ENCODE measurements around the gene MCM3AP. TPM values are rescaled to one million over a fixed set of nuclear protein-coding genes. Genes with fewer than 3 reads are reported as not detected.

Gene MCM3AP
- total and polyA plus RNA-seq, 5 donors: 26.0 to 62.1 (median 59.5) TPM

GRCh38 chr21:46216132-46216747 is 69.2 kb downstream of the MCM3AP start:
- no peak overlapping the region for H3K27ac ChIP-seq (ENCODE audit: low read length)
- H3K4me1 ChIP-seq (ENCODE audit: control insufficient read depth, insufficient read depth, low read length): no peaks in the 10 kb centered on the region
- no peak overlapping the region for H3K4me3 ChIP-seq (ENCODE audit: low read length)
- intact Hi-C loops (cut with DNase I): loop anchor here in 2 of 4 donors (10.0 kb wide), 2 partner anchors 59 to 61 kb away; partner anchors contain the start of gene FTCD (in 1 of the 2)
- 92% methylated on average over 16 of the region's 16 CpGs for WGBS
- no peaks in the 10 kb centered on the region for H3K27me3 ChIP-seq (ENCODE audit: control insufficient read depth, insufficient read depth)
- ATAC-seq (no peak), DNase-seq (no peak)
- no peaks in the 10 kb centered on the region for H3K9me3 ChIP-seq (ENCODE audit: control insufficient read depth, low read length)

- Histone ChIP-seq H3K9me3 (ENCODE audit: control insufficient read depth, low read length) (no peaks in the 10 kb centered on the region), H3K4me1 (ENCODE audit: control insufficient read depth, insufficient read depth, low read length) (no peaks in the 10 kb centered on the region), H3K4me3 (ENCODE audit: low read length) (no peak overlapping the region), H3K27me3 (ENCODE audit: control insufficient read depth, insufficient read depth) (no peaks in the 10 kb centered on the region), H3K27ac (ENCODE audit: low read length) (no peak overlapping the region)
- 89% methylated on average over 20 of the region's 20 CpGs for WGBS
- intact Hi-C loops (cut with DNase I): loop anchor here in 2 of 4 donors (10.0 kb wide), 2 partner anchors 59 to 61 kb away; partner anchors contain the start of gene FTCD (in 1 of the 2)
- DNase-seq: peak in 1 of 3 donors; percentile 51
- no peak for ATAC-seq
These were observed 69.8 kb downstream of the MCM3AP start for GRCh38 chr21:46215436-46216131.

GRCh38 chr21:46214478-46215340 is 70.7 kb downstream of the MCM3AP start:
- Histone ChIP-seq H3K27ac (ENCODE audit: low read length) (no peak overlapping the region), H3K9me3 (ENCODE audit: control insufficient read depth, low read length) (no peaks in the 10 kb centered on the region), H3K27me3 (ENCODE audit: control insufficient read depth, insufficient read depth) (no peaks in the 10 kb centered on the region), H3K4me3 (ENCODE audit: low read length) (no peak overlapping the region), H3K4me1 (ENCODE audit: control insufficient read depth, insufficient read depth, low read length) (no peaks in the 10 kb centered on the region)
- no peak for DNase-seq
- 92% methylated on average over 27 of the region's 27 CpGs for WGBS
- ATAC-seq: no peak
- intact Hi-C loops (cut with DNase I): loop anchor here in 2 of 4 donors (10.0 kb wide), 2 partner anchors 60 kb away; partner anchors contain the start of gene FTCD (in 1 of the 2)

- intact Hi-C loops (cut with DNase I): loop anchor here in 2 of 4 donors (10.0 kb wide), 2 partner anchors 59 to 61 kb away; partner anchors contain the start of gene FTCD (in 1 of the 2)
- WGBS: 71% methylated on average over 15 of the region's 15 CpGs
- ATAC-seq: no peak
These were observed 71.7 kb downstream of the MCM3AP start for GRCh38 chr21:46213620-46214286.

GRCh38 chr21:46212721-46213484 is 72.5 kb downstream of the MCM3AP start:
- ATAC-seq (no peak), DNase-seq (no peak)
- H3K9me3 ChIP-seq (ENCODE audit: control insufficient read depth, low read length): no peaks in the 10 kb centered on the region
- H3K27me3 ChIP-seq (ENCODE audit: control insufficient read depth, insufficient read depth): no peaks in the 10 kb centered on the region
- H3K4me1 ChIP-seq (ENCODE audit: control insufficient read depth, insufficient read depth, low read length): no peaks in the 10 kb centered on the region
- intact Hi-C loops (cut with DNase I): loop anchor here in 2 of 4 donors (10.0 kb wide), 2 partner anchors 58 to 62 kb away; partner anchors contain the start of gene FTCD (in 1 of the 2)
- H3K4me3 ChIP-seq (ENCODE audit: low read length): no peak overlapping the region
- no peak overlapping the region for H3K27ac ChIP-seq (ENCODE audit: low read length)
- 92% methylated on average over 18 of the region's 18 CpGs for WGBS

More at GRCh38 chr21:46213620-46214286, 71.7 kb downstream of the MCM3AP start:
- peak in 1 of 3 donors; percentile 53 for DNase-seq
- no peaks in the 10 kb centered on the region for H3K27me3 ChIP-seq (ENCODE audit: control insufficient read depth, insufficient read depth)
- H3K9me3 ChIP-seq (ENCODE audit: control insufficient read depth, low read length): no peaks in the 10 kb centered on the region
- H3K27ac ChIP-seq (ENCODE audit: low read length): no peak overlapping the region
- no peak overlapping the region for H3K4me3 ChIP-seq (ENCODE audit: low read length)
- H3K4me1 ChIP-seq (ENCODE audit: control insufficient read depth, insufficient read depth, low read length): no peaks in the 10 kb centered on the region

GRCh38 chr21:46211786-46212720 is 73.4 kb downstream of the MCM3AP start:
- no peak overlapping the region for H3K27ac ChIP-seq (ENCODE audit: low read length)
- 88% methylated on average over 23 of the region's 23 CpGs for WGBS
- intact Hi-C loops (cut with DNase I): loop anchor here in 2 of 4 donors (10.0 kb wide), 2 partner anchors 57 to 63 kb away; partner anchors contain the start of gene FTCD (in 1 of the 2)
- ATAC-seq: no peak
- no peak overlapping the region for H3K4me3 ChIP-seq (ENCODE audit: low read length)
- H3K4me1 ChIP-seq (ENCODE audit: control insufficient read depth, insufficient read depth, low read length): no peaks in the 10 kb centered on the region
- no peaks in the 10 kb centered on the region for H3K27me3 ChIP-seq (ENCODE audit: control insufficient read depth, insufficient read depth)
- no peaks in the 10 kb centered on the region for H3K9me3 ChIP-seq (ENCODE audit: control insufficient read depth, low read length)
- no peak for DNase-seq

- Histone ChIP-seq H3K9me3 (ENCODE audit: control insufficient read depth, low read length) (no peaks in the 10 kb centered on the region), H3K27ac (ENCODE audit: low read length) (no peak overlapping the region), H3K4me1 (ENCODE audit: control insufficient read depth, insufficient read depth, low read length) (no peaks in the 10 kb centered on the region), H3K4me3 (ENCODE audit: low read length) (no peak overlapping the region), H3K27me3 (ENCODE audit: control insufficient read depth, insufficient read depth) (no peaks in the 10 kb centered on the region)
- DNase-seq (no peak), ATAC-seq (no peak)
- intact Hi-C loops (cut with DNase I): loop anchor here in 2 of 4 donors (10.0 kb wide), 2 partner anchors 57 to 63 kb away; partner anchors contain the start of gene FTCD (in 1 of the 2)
- WGBS: 91% methylated on average over 7 of the region's 7 CpGs
These were observed 74.0 kb downstream of the MCM3AP start for GRCh38 chr21:46211376-46211775.

- H3K9me3 ChIP-seq (ENCODE audit: control insufficient read depth, low read length): no peaks in the 10 kb centered on the region
- intact Hi-C loops (cut with DNase I): loop anchor here in 2 of 4 donors (10.0 kb wide), 2 partner anchors 56 to 64 kb away; partner anchors contain the start of gene FTCD (in 1 of the 2)
- H3K27me3 ChIP-seq (ENCODE audit: control insufficient read depth, insufficient read depth): no peaks in the 10 kb centered on the region
- DNase-seq: no peak
- no peak overlapping the region for H3K4me3 ChIP-seq (ENCODE audit: low read length)
- WGBS: 88% methylated on average over 16 of the region's 16 CpGs
- H3K4me1 ChIP-seq (ENCODE audit: control insufficient read depth, insufficient read depth, low read length): no peaks in the 10 kb centered on the region
- H3K27ac ChIP-seq (ENCODE audit: low read length): no peak overlapping the region
- no peak for ATAC-seq
These were observed 74.9 kb downstream of the MCM3AP start for GRCh38 chr21:46210378-46211136.

Measured in right cardiac atrium (tissue), 5 donors.